GM18909 (cell line): Measurements from ENCODE around the gene SAMD14.

Experiments
- ATAC-seq: cut with Tn5 transposase; IDR thresholded peaks from one replicate; pipeline ENCODE4 v1.9.1; 2021; ENCODE audit warnings: mild to moderate bottlenecking; ENCODE audit not compliant: unreplicated experiment, poor library complexity

The SAMD14 gene

DNA sequence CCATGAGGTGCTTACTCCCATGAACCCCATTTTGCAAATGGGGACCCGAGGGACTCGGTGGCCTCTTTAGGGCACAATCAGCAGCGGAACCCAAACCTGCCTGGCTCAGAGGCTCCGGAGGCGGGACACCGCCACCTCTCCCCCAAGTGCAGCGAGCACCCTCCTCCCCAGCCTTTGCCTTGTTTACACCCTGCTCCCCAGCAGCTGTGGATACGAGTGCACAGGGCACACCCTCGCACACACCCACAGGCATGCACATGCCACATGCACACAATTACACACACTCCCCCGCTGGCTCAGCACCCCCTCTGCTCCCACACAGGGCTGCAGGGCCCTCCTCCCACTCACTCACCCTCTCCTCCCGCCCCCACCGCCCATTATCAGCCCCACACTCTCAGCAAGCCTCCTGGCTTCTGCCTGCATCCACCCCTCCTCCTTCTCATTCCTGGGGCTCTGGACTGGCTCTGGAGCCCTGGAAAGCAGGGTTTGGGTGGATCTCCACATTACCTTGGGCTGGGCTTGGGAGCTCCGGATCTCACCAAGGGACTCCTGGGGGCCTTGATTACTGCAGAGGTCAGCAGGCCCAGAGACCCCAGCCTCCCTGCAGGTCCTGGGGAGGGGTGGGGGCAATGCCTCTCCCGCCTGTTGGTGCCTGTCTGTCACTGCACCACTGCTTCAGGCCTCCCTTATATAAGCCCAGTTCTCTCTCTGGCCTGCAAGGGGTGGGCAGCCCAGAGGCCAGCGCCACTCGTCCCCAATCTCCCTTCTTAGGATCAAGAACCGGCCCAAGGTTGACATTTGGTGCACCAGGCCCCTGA lies 28.4 kb downstream of the SAMD14 start:
- ATAC-seq, result no peak

DNA sequence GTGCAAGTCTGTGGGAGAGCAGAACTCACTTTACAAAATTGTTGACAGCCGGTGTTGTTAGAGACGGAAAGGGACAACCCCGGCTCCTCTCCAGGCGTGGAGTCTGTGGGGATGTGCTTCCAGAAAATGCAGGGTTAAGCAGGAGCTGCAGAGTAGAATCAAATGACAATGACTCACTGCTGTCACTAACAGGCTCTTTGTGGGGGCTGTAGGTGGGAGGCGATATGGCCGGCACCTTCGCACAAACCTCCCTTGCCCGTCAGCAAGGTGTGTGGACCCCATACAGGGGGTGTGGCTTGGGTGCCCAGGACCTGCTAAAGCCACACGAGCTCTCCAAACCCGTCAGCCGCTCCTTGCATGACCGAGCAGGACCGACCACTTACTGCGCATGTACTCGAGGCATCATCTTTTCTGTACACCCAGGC lies 29.0 kb downstream of the SAMD14 start:
- ATAC-seq, result no peak

DNA sequence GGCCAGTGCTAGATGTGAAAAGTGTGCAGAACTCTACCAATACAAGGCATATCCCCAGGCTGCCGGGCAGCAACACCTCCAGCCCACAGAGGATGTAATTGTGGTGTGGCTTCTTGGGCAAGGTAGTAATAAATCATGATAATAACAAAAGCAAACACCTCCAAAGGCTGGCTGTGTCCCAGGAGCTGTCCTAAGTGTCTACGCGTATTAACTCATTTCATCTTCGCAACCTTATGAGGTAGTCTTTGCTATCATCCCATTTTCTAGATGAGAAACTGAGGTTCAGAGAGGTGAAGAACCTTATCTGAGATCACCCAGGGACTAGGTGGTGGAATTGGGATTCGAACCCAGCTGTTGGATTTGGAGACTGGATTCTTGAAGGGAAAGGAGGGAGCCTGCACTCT lies 29.5 kb downstream of the SAMD14 start:
- no peak for ATAC-seq

GRCh38 chr17:50099003-50099402 lies 31.0 kb downstream of the SAMD14 start:
- no peak for ATAC-seq

DNA sequence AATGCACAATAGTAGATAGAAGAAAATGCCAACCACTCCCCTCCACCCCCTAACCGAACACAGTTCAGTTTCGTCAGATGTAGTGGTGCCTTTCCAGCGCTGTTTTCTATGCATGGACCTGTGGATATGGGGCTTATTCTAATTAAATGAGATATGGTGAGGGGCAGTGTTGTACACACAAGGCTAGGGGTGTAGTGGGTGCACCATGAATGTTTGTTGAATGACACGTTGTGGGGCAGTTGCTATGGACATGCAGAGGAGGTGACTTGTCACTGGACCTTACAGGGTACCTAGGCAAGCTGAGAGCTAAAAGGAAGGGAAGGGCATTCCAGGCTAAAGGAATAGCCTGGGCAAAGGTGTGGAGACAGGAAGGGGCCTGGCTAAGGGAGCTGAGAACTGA lies 31.4 kb downstream of the SAMD14 start:
- ATAC-seq, result no peak

- ATAC-seq, result no peak
Measured at GRCh38 chr17:50097926-50098325, 32.0 kb downstream of the SAMD14 start.

DNA sequence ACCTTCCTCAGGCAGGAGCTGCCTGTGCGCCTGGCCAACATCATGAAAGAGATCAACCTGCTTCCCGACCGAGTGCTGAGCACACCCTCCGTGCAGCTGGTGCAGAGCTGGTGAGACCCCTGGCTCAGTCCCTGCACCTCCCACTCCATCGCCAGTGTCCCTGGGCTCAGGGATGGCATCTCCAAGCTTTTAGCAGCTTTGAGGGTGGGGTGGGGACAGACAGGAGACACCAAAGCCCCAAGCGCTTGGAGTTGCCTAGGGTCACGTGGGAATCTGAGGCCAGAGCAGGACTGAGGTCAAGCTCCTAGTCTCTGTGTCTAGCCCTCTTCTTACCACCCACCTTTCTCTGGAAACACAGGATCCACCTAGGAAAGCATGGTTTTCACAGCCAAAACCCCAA lies 32.5 kb downstream of the SAMD14 start:
- no peak for ATAC-seq

GRCh38 chr17:50096758-50097157 lies 33.2 kb downstream of the SAMD14 start:
- ATAC-seq, result no peak

- no peak for ATAC-seq
Measured at GRCh38 chr17:50096092-50096491, 33.9 kb downstream of the SAMD14 start.

DNA sequence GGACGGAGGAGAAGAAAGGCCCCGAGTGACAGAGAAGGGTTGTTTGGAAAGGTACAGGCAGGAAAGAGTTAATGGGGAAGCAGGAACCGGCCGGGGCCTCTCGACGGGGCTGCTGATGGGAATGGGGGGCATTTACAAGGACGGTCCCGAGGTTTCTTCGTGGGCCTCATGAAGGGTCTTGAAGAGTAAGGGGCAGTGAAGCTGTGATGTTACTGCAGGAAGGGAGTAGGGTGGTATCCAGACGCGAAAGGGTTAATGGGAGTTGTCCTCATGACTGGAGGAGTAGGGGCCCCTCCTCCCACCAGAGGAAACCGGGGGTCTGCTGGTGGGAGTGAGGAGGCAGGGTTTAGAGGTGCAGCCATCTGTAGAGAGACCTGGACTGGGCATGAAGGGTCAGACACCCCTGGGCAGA lies 34.3 kb downstream of the SAMD14 start:
- ATAC-seq, result no peak

GRCh38 chr17:50094753-50095619 lies 35.0 kb downstream of the SAMD14 start, which contains the start of gene PDK2:
PDK2 (plus strand) TSS chr17:50095351; CDS start chr17:50095436, 85 bp downstream.
- peak; percentile 86 for ATAC-seq

DNA sequence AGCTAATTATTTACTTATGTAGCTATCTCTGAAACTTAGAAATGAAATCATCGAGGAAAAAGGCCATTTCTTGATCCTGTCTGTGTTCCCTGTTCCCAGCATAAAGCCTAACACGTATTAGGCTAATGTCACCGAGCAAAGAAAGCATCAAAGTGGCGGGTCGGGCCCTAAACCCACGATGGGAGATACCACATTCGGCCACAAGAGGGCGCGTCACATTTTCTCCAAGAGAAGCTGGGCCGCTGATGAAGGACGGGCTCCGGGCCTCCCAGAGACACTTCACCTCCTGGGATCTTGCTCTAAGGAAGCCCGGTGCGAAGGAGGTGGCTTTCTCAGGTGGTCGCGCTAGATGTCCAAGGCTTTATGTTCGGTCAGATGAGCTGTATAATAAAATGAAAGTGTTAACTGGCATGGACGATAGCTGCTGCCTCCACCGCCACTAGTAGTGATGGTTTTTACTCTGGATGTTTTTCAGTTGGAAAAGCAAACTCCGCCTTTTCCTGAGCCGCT lies 35.7 kb downstream of the SAMD14 start:
- ATAC-seq, result peak; percentile 45

- no peak for ATAC-seq
Measured at GRCh38 chr17:50093807-50094206, 36.2 kb downstream of the SAMD14 start.

GRCh38 chr17:50093246-50093645 lies 36.7 kb downstream of the SAMD14 start:
- no peak for ATAC-seq

DNA sequence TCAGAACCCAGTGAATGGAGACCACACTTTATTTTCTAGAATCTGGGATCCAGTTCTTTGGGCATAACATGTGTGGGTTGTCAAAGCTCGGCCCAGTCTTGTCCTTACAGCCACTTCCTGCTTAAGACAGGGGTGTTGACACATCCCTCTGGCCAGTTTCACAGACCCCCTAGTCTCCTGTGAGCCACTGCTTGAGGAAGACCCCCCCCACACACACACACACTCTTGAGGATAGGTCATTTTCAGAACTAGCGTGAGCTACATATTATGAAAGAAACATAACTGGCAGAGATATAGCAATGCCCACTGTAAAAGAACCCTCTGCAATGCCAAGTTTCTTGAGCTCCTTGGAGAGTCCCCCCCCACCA lies 38.1 kb downstream of the SAMD14 start:
- no peak for ATAC-seq

- ATAC-seq, result no peak
Measured at GRCh38 chr17:50090971-50091917, 38.7 kb downstream of the SAMD14 start.

- ATAC-seq, result no peak
Measured at GRCh38 chr17:50090071-50090470, 39.9 kb downstream of the SAMD14 start.

GRCh38 chr17:50088952-50089825 lies 40.8 kb downstream of the SAMD14 start:
- ATAC-seq, result no peak

DNA sequence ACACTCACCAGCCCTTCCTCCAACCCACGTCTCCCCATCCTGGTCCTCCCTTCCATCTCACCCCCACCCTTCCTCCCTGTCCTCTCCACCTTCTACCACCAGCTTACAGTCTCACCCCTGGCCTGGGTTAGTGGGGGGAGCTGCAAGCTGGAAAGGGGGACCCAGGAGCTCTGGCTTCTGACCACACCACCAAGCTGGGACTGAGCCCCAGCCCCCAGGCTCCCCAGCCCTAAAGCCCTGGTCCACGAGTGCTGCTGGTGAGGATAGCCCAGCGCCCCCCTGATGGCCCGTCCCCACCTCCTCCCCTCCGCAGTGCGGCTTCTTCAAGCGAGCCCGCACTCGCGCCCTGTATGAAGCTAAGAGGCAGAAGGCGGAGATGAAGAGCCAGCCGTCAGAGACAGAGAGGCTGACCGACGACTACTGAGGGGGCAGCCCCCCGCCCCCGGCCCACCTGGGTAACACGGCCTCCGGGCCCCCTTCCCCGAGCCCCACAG lies 42.0 kb downstream of the SAMD14 start:
- no peak for ATAC-seq
